Measurements from ENCODE around the gene TUBAL3.

DNA sequence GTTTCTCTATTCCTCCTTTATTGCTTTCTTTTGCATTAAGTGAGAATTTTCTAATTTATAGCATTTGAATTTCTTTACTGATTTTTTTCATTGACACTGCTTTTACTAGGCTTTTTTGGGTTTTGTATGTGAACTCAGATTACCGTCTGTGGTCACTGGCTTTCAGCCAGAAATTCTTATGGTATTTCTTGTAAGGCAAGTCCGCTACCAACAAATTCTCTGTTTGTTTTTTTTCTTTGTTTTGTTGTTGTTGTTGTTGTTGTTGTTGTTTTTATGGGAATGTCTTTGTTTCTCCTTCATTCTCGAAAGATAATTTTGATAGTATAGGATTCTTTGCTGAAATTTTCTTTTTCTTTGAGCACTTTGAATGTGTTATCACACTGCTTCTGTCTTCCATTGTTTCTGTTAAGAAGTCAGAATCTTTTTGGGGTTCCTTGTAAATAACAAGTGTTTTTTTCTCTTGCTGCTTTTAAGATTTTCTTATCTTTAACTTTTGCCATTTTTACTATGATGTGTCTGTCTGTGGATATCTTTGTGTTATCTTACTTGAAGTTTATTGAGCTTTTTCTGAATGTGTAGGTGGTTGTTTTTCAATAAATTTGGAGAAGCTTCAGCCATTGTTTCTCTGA is 15.0 kb upstream of the TUBAL3 start:
- TF ChIP-seq CHD2 (IDR thresholded peaks at IDR 0.05; ENCODE audit: low read length, partially characterized antibody) = no peak
- TF ChIP-seq POLR2AphosphoS5 (IDR thresholded peaks at IDR 0.05; ENCODE audit: low read depth, low read length) = no peak
- TF ChIP-seq, protein P1, sequence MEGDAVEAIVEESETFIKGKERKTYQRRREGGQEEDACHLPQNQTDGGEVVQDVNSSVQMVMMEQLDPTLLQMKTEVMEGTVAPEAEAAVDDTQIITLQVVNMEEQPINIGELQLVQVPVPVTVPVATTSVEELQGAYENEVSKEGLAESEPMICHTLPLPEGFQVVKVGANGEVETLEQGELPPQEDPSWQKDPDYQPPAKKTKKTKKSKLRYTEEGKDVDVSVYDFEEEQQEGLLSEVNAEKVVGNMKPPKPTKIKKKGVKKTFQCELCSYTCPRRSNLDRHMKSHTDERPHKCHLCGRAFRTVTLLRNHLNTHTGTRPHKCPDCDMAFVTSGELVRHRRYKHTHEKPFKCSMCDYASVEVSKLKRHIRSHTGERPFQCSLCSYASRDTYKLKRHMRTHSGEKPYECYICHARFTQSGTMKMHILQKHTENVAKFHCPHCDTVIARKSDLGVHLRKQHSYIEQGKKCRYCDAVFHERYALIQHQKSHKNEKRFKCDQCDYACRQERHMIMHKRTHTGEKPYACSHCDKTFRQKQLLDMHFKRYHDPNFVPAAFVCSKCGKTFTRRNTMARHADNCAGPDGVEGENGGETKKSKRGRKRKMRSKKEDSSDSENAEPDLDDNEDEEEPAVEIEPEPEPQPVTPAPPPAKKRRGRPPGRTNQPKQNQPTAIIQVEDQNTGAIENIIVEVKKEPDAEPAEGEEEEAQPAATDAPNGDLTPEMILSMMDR (IDR thresholded peaks at IDR 0.05) = no peak
- no peak for TF ChIP-seq FOXM1 (IDR thresholded peaks at IDR 0.05; ENCODE audit: low read depth)
- TF ChIP-seq, protein P2, sequence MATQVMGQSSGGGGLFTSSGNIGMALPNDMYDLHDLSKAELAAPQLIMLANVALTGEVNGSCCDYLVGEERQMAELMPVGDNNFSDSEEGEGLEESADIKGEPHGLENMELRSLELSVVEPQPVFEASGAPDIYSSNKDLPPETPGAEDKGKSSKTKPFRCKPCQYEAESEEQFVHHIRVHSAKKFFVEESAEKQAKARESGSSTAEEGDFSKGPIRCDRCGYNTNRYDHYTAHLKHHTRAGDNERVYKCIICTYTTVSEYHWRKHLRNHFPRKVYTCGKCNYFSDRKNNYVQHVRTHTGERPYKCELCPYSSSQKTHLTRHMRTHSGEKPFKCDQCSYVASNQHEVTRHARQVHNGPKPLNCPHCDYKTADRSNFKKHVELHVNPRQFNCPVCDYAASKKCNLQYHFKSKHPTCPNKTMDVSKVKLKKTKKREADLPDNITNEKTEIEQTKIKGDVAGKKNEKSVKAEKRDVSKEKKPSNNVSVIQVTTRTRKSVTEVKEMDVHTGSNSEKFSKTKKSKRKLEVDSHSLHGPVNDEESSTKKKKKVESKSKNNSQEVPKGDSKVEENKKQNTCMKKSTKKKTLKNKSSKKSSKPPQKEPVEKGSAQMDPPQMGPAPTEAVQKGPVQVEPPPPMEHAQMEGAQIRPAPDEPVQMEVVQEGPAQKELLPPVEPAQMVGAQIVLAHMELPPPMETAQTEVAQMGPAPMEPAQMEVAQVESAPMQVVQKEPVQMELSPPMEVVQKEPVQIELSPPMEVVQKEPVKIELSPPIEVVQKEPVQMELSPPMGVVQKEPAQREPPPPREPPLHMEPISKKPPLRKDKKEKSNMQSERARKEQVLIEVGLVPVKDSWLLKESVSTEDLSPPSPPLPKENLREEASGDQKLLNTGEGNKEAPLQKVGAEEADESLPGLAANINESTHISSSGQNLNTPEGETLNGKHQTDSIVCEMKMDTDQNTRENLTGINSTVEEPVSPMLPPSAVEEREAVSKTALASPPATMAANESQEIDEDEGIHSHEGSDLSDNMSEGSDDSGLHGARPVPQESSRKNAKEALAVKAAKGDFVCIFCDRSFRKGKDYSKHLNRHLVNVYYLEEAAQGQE (IDR thresholded peaks at IDR 0.05; ENCODE audit: low read depth, low read length) = no peak
- no peak for TF ChIP-seq IRF3 (IDR thresholded peaks at IDR 0.05; ENCODE audit: low read depth, low read length)
- TF ChIP-seq NFIC (IDR thresholded peaks at IDR 0.05; ENCODE audit: borderline replicate concordance) = no peak
- TF ChIP-seq ELF1 (IDR thresholded peaks at IDR 0.05) = no peak
- no peak for TF ChIP-seq RCOR1 (IDR thresholded peaks at IDR 0.05; ENCODE audit: low read length)
- TF ChIP-seq EP300 (IDR thresholded peaks at IDR 0.05; ENCODE audit: borderline replicate concordance in 1 of 2, low read depth in 1 of 2, low read length in 1 of 2) = no peak

All from SK-N-SH (cell line).